Right lobe of liver (tissue), 6 donors: ENCODE data around the gene RTL1. TPM values are rescaled to one million over a fixed set of nuclear protein-coding genes. Genes with fewer than 3 reads are reported as not detected.
A peak's percentile ranks its signal among the peaks of the same experiment; 100 is the strongest.

ENCODE experiments used
- ATAC-seq, 4 donors: fragments of 200-7000 bp; cut with Tn5 transposase; one replicate each; pipeline ENCODE4 v1.9.1; 2020; ENCODE audit warnings: mild to moderate bottlenecking in 4 of 4, moderate library complexity in 4 of 4
- DNase-seq, 3 donors: peaks; one replicate each; pipeline ENCODE4 v3.0.0-alpha.2; 2020
- H3K27ac ChIP-seq, 3 donors: fragments of 200-600 bp; one replicate each; pipeline ENCODE4 v1.8.0; 2022
- H3K27me3 ChIP-seq, 2 donors: fragments of 200-600 bp; one replicate each; pipeline ENCODE4 v1.8.0; 2022
- H3K36me3 ChIP-seq, 4 donors: fragments of 200-600 bp; sonication (generic) in 1 of 4; one replicate each; pipeline versions ENCODE4 v1.5.1 to v1.8.0; 2017 to 2022; ENCODE audit warnings: control low read depth in 1 of 4
- H3K4me1 ChIP-seq, 4 donors: fragments of 200-600 bp; sonication (generic) in 1 of 4; one replicate each; pipeline versions ENCODE4 v1.5.1 to v1.8.0; 2017 to 2022; ENCODE audit warnings: control low read depth in 1 of 4
- H3K4me3 ChIP-seq, 3 donors: fragments of 200-600 bp; one replicate each; pipeline ENCODE4 v1.8.0; 2022
- H3K9me3 ChIP-seq, 4 donors: fragments of 200-600 bp; sonication (generic) in 1 of 4; one replicate each; pipeline versions ENCODE4 v1.5.1 to v1.8.0; 2017 to 2022; ENCODE audit warnings: control low read depth in 1 of 4
- CTCF ChIP-seq, 4 donors: fragments of 200-600 bp in 3 of 4; fragments of 450-650 bp in 1 of 4; IDR thresholded peaks; one replicate each; pipeline versions ENCODE4 v1.5.1 to v1.8.0; 2016 to 2022; ENCODE audit warnings: antibody characterized with exemption in 4 of 4, mild to moderate bottlenecking in 2 of 4
- POLR2A ChIP-seq: fragments of 450-650 bp; IDR thresholded peaks from one replicate; pipeline ENCODE4 v1.6.1; 2017; ENCODE audit warnings: antibody characterized with exemption, mild to moderate bottlenecking
- WGBS: methylation state at CpG from one replicate; pipeline ENCODE4 v1.1.6; 2018; ENCODE audit warnings: low coverage, low lambda C conversion rate; ENCODE audit not compliant: insufficient coverage; ENCODE audit errors: missing lambda C conversion rate; 5-methylcytosine and 5-hydroxymethylcytosine counted together
- intact Hi-C, 2 donors: fragments of 100-400 bp; cut with DNase I; formaldehyde crosslinking; loops; one replicate each; pipeline versions ENCODE4 v1.11.2 to v1.14.1; 2022
- total RNA-seq, 6 experiments: library from RNA; depleted of rRNA in 2 of 6; stranded (reverse); fragments of >200 nt in 2 of 6; fragmentation: NEBNext Ultra II Directional in 3 of 6; extraction: Animal tissue kit (Norgen Biotek cat#: 25700) in 3 of 6; gene quantifications; one replicate each; pipeline versions ENCODE4 v1.1.0 to v1.2.4, GENCODE V29; 2016 to 2023
- donor health status: DM: no; HTN: yes; CAD: no.
- donor health status: DM: no; HTN: no; CAD: no.
- donor health status: DM: no; HTN: no; CAD: no.
- donor health status: DM: no; HTN: yes; CAD: no.
- donor health status: DM: no; HTN: yes; CAD: no.

Gene RTL1
- total RNA-seq, 6 experiments from 2014 or later = 0.04 TPM; not detected in 5

DNA sequence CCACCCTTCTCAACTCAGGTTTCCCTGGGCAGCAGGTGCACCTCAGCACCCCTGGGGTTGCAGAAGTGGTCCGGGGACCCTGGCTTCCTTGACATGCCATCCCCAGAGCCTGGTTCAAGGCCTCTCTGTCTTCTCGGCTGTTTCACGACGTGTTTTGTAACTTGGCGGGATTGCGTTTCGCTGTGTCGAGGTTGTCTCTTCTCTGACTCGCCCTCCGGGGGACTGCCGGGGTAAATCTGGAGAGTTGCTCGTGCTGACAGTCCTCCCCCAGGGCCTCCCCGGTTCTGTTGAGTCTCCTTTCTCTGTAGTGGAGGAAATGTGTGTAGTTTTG is 52.0 kb downstream of the RTL1 start:
- DNase-seq = no peak
- Histone ChIP-seq H3K4me1 (no peaks in the 10 kb centered on the region), H3K9me3 (no peaks in the 10 kb centered on the region), H3K4me3 (no peak overlapping the region), H3K36me3 (no peaks in the 10 kb centered on the region), H3K27me3 (no peaks in the 10 kb centered on the region), H3K27ac (no peak overlapping the region)
- intact Hi-C loops = loop anchor here (5.0 to 10.0 kb wide), 4 partner anchors 373 to 776 kb away; no protein-coding TSS in a partner anchor
- 72% methylated on average over 9 of the region's 13 CpGs for WGBS
- no peak for ATAC-seq
- TF ChIP-seq POLR2A (no peak), CTCF (IDR thresholded peaks at IDR 0.05) (no peak)

DNA sequence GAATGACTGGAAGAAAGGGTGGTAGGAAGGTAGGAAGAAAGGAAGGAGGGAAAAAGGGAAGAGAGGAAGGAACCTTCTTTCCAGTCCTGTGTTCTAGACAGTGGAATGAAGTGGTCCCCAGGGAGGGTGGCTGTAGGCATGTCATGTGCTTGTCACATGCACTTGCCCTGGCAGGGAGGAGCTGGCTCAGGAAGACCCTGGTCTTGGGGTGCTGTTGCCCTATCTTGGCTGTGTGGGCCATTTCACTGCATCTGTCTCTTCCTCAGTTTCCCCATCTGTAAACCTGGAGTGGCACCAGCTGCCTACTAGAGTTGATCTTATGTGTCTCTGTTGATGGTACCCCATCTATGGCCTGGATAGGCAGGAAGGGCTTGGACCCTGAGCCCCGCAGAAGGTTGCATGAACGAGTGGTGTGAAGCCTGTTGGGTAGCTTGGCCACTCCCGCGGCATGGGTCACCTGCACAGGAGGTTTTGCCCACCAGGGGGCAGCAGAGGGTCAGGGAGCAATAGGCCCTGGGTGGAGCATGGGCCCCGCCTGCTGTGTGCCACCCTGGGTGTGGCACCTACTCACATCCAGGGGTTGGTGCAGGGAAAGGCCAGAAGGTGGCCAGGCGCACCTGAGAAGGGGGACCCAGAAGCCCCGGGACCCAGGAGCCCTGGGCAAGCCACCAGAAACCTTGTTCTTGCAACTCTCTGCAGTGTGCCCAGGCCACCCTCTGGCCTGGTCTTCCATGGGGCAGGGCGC is 52.5 kb downstream of the RTL1 start:
- no peaks in the 10 kb centered on the region for H3K27me3 ChIP-seq
- H3K4me1 ChIP-seq = no peaks in the 10 kb centered on the region
- TF ChIP-seq CTCF (IDR thresholded peaks at IDR 0.05) (peak; percentile 86 to 96 (median 92)), POLR2A (no peak)
- H3K9me3 ChIP-seq = no peaks in the 10 kb centered on the region
- ATAC-seq (peak; percentile 95 to 97 (median 96)), DNase-seq (peak; percentile 81 to 85 (median 82))
- no peak overlapping the region for H3K27ac ChIP-seq
- WGBS = 28% methylated on average over 3 of the region's 8 CpGs
- intact Hi-C loops = loop anchor here (5.0 to 10.0 kb wide), 4 partner anchors 374 to 776 kb away; no protein-coding TSS in a partner anchor
- no peaks in the 10 kb centered on the region for H3K36me3 ChIP-seq
- H3K4me3 ChIP-seq = no peak overlapping the region

DNA sequence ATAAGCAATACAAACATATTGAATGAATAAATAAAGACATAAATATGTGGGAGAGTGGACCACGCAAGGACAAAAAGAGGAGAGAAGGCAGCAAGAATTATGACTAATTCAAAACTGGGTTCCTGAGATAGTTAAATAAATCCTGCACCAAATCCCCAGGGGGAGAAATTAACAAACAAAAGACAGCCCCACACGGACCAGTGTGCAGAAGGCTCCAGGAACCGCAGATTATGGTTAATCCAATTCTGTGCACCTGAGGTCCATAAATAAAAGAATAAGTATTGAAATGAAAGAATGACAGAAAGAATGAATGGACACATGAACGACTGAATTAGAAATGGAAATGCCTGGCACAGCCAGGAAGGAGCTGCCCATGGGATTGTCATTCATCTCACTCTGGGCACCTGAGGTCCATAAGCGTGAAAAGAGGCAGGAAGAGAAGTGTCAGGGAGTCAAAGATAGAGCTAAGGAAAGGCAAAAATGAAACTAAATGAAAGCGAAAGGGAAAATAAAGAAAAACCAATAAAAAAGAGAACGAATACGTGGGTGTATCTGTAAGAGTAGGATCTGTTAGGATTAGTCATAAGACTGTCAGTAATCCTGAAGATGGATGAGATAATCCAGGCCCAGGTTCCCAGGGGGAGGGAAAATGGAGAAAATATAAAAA is 54.3 kb downstream of the RTL1 start:
- TF ChIP-seq POLR2A (no peak), CTCF (IDR thresholded peaks at IDR 0.05) (no peak)
- H3K4me1 ChIP-seq = no peaks in the 10 kb centered on the region
- H3K36me3 ChIP-seq = no peaks in the 10 kb centered on the region
- intact Hi-C loops = no loop called here
- ATAC-seq (peak in 1 of 4 donors; percentile 55), DNase-seq (no peak)
- 28% methylated on average over 8 of the region's 8 CpGs for WGBS
- H3K4me3 ChIP-seq = no peak overlapping the region
- H3K9me3 ChIP-seq = no peaks in the 10 kb centered on the region
- H3K27ac ChIP-seq = no peak overlapping the region
- no peaks in the 10 kb centered on the region for H3K27me3 ChIP-seq

DNA sequence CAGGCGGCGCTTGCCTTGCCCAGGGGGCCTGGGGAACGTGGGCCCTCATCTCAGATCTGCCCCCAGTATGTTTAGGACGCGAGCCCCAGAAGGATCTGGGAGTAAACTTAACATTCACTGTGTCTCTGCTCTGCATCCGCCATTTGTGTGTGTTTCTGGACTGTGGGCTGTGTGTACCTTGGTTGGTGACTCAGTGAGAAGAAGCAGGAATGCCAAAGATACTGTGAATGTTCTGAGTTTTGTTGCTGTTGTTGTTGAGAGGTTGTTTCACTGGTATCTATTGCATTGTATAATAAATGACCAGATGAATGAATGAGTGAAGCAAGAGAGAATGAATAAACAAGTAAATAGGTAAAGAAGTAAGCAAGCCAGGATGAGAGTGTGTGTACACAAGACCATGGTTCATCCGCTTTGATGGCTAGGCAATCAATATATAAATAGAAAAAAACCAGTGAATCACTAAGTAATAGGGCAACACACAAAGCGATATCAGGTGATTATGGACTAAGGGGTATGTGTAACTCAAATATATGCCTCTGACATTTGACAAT is 57.1 kb downstream of the RTL1 start:
- 58% methylated on average over 8 of the region's 8 CpGs for WGBS
- Histone ChIP-seq H3K27me3 (no peaks in the 10 kb centered on the region), H3K4me1 (no peaks in the 10 kb centered on the region), H3K27ac (no peak overlapping the region), H3K9me3 (no peaks in the 10 kb centered on the region), H3K4me3 (no peak overlapping the region), H3K36me3 (no peaks in the 10 kb centered on the region)
- intact Hi-C loops = no loop called here
- no peak for DNase-seq
- no peak for TF ChIP-seq POLR2A
- TF ChIP-seq CTCF (IDR thresholded peaks at IDR 0.05) = no peak
- no peak for ATAC-seq
